NCI-H345 treated with DMSO at 0.1 percent for 48 hours (cell line): Measurements from ENCODE around the gene TRPV6.

Experiments
- DNase-seq: peaks from one replicate; lab custom pipeline; 2025; ENCODE audit not compliant: unreplicated experiment; lab: John Stamatoyannopoulos, UW

The TRPV6 gene

DNA sequence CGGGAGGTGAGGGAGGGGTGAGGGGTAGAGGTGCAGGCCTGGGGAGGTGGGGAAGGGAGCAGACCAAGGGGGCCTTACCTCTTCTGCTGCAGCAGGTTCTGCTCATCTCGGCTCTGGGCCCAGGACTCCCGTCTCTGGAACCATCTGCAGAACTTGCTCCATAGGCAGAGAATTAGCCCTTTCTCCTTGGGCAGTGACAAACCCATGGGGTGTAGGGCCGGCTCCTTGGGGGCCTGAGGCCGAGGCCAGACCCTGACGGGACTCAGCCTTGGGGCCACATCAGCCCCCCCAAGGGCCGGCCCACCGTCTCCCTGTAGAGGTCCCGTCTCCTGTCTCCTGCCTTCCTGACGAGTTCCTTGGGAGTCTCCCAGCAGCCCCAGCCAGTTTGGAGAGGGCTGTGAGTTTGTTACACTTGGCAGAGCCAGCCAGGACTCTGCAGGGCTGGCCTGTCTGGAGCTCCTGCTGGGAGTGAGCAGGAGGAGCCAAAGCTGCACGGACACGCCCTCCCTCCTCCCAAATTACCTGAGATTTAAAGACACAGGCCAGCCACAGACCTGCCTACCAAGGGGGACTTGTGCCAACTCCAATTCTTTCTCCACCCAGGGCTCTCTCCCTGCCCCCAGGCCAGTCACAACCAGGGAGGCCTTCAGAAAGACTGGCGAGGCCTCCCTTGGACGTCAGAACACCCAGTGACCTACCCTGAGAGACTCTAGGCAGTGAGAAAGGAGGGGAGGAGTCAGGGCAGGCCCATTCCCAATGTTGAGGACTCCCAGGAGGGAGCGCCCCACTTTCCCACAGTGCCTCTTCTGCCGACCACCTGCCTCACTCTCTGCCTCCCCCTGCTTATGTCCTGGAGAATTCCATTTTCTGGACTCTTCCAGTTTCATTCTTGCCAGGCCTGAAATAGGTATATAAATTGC is at the start of gene TRPV6:
Gene TRPV6 (minus strand): TSS at position 435 of the 920 bp plus-strand sequence.
- DNase-seq, result no peak

DNA sequence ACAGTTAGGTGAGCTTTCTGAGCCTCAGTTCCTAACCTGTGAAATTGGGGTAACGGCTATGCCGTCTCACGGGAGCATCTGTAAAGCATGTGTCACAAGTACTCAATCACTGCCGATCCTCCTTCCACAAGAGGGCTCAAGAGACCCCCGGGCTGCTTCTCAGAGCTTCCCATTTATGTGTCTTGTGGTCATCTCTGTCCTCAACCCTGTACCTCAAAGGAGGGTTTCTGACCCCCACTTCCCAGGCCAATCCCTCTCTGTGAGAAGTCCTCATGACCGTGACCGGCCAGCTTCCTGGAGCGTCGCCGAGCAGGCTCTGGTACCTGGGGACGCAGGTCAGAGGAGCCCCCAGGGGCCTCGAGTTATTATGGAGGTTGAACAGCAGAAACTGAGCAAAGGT is 48.5 kb upstream of the TRPV6 start:
- DNase-seq, result no peak

DNA sequence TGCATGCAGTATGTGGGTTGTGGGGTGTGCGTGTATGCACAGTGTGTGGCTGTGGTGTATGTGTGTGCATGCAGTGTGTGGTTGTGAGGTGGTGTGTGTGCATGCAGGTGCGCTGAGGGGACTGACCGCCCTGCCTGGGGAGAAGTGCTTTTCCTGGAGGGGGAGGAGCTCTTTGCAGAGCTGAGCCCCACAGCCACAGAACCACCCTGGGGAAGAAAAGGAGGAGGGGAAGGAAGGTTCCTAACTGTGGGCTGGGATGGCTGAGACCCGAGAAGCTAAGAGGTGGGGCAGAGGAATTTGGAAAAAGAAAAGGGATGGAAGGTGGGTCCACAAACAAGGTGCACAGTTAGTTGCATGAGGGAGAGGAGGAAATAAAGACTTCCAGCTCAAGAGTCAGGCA is 48.1 kb upstream of the TRPV6 start, which contains the start of gene TRPV5:
Gene TRPV5 (minus strand): TSS at position 123 of the 400 bp plus-strand sequence. CDS start 287 bp downstream, outside the sequence.
- no peak for DNase-seq

DNA sequence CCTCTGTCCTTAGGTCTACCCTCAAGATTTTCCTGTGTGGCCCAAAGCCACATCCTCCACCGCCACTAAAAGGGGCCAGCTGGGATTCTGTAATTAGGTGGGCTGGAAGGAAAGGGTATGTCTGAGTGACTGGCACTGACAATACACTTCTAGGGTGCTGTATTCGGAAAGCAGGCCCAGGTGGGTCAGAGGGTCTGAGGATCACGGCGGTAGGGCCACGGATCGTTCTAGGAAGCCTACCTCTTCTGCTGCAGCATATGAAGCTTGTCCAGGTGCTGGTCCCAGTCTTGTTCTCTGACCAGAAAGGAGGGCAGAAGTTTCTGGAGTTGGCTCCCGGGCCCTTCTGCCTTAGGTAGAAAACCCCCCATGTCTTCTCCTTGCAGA is 47.5 kb upstream of the TRPV6 start:
- DNase-seq, result no peak

DNA sequence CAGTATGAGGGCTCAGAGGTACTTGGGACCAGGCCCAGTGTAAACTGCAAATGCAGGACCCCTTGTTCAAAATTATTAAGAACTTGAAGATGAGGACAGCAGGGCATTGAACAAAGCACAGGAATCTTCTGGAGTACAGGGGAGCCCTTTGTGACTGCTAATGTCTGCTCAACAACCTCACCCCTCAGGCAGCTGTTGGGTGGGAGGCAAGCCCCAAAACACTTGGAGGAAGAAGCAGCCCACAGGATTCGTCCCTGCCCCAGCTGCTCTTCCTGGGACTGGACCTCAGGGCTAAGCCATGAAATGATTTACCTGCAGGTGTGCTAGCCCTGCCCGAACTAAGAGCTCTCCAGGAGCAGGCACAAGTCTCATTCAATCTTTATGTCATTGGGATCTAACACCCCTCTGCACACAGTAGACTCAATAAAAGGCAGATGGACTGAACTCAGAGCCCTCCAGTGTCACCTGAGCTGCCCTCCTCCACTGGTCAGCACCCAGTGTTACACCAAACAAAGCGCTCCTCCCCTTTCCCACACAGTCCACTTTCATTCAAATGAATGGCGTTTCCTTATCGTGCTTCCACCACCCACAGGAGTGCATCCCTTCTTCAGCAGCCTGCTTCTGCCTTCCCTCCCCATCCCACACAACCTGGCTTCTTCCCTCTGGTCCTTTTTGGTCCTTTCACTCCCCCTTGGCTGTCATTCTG is 47.0 kb upstream of the TRPV6 start:
- DNase-seq, result no peak

DNA sequence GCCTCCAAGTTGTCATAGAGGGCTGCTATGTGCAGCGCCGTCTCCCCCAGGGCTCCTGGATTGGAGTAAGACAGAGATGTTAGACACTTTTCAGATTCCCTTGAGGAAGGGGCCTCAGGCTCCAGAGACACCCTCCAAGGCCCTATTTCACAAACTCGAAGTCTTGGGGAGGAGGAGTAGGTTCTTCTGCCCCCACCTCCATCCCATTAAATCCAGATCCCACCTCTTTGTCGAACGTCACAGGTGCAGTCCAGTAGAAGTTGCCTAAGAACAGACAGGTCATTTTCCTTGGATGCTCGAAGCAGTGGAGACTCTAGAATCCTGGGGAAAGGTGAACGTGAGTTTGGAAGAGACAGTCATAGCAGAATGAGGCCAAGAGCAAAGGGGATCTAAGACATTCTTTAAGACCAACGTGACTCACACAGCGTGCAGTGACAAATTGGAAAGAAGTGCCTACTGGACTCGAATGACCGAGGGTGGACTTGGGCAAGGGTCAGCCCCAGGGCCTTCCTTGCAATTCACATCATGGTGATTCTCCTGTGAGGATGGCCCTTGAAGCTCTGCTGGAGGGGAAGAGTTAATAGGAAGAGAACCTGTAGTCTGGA is 44.7 kb upstream of the TRPV6 start:
- DNase-seq, result no peak

DNA sequence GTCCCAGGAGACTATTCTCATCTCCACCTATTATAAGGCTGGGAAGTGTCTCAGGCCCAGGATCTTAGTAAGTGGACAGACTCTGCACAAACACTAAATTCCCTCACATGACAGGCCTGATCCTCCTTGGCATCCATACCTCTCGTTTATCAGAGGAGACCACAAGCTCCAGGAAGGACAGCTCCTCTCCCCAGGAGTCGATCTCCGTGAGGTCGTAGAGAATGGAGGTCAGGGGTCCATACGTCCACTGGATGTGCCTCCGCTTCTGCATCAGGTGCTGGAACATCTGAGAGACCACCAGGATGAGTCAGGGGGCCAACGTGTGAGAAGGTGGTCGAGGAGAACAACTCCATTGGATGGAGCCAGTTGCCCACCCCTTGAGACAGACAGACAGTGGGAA is 42.4 kb upstream of the TRPV6 start:
- DNase-seq, result no peak

DNA sequence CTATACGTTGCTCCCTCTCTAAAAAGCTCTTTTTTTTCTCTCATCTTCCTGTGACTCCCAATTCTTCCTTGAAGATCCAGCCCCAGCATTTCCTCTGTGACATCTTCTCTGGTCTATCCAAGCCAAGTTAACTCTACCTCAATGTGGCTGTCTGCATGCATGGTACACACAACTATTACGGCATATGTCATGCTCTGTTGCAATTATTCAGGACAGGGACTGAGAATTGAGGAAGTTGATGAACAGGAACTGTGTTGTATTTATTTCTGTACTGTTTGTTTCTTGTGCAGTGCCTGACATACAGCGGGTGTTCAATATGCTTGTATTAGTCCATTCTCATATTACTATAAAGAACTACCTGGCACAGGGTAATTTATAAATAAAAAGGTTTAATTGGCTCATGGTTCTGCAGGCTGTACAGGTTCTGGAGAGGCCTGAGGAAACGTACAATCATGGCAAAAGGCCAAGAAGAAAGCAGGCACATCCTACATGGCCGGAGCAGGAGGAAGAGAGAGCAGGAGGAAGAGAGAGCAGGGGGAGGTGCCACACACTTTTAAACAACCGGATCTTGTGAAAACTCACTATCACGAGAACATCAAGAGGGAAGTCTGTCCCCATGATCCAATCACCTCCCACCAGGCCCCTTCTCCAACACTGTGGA is 41.7 kb upstream of the TRPV6 start:
- DNase-seq, result no peak

DNA sequence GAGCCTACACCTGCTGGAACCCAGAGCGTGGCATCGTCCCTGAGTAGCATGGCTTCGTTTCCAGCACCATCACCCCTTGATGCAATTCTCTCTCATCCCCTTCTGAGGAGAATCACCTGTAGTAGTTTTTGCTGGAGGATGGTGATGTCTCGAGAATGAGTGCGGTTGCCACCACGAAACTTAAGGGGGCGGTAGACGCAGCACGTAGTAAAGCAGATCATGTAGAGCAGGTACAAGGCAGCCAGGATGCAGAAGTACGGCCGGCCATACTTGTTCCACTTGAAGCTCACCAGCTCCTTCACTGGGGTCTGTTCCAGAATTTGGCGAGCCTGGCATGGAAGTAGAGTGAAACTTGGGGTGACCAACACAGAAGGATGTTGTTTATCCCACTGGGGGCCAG is 39.9 kb upstream of the TRPV6 start:
- no peak for DNase-seq

DNA sequence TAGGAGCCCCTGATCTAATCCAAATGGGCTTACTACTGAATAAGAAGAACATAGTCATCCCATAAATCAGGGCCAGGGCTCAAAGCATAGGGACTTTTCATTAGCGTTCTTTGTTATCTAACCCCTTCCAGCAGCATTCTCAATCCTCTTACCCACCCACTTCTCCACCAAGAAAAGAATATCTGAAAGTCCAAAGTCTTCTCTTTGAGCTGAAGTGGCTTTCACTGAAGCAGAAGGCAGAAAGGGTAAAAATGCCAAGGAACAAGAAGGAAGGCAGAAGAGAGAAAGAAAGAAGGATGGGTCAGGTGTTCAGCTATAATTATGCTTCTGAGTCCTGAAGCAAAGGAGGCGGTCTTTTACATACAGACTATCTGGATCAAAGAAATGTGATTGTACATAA is 37.8 kb upstream of the TRPV6 start:
- DNase-seq, result no peak

DNA sequence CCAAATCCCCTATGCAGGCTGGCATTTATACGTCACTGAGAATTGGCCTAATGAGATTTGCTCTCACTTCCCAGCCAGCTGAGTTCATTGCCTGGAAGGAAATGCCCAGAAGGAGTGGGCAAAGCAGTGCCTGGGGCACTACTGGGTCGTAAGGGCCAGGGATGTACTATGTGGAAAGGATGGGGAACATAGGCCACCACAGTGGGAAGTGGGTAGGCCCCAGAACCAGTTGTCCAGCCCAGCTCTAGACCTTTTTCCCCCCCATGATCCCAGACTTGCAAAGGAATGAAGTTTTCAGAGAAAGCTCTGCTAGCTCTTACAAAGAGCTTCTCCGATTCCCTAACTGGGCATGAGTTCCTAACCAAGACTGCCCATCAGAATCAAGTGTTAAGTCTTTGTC is 34.1 kb upstream of the TRPV6 start:
- no peak for DNase-seq

DNA sequence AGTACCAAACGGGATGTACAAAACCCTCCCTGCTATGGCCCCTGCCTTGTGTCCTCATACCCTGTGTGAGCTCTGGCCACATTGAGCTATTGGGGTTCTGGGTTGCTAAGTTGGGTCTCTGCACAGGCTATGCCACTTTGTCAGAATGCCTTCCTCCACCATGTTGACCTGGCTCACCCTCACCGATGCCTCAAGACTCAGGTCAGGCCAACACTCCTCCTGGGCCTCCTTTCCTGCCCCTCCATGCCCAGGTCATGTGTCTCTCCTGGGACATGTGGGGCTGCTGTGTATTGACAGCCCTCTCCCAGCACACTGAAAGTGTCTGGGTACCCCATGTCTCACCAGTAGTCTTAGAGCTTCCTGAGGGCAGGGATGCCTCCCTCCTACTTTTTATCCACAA is 33.4 kb upstream of the TRPV6 start:
- DNase-seq, result no peak

DNA sequence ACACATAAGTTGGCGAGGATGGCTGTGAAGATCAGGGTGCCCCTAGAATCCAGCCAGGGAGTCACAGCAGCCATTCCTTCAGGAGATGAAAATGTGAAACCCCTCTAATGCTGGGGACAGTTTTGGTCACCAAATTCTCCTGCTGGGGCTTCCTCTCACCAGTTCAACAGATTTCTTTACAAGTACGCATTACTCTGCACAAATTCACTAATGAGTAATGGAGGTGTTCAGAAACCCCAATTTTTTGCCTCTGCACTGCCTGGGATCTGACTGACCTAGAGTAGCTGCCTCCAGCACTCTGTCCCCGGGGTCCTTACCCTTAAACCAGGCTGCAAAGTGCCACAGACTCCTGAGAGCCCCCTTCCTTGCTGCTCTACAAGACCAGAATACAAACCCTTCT is 31.9 kb upstream of the TRPV6 start:
- DNase-seq, result no peak

DNA sequence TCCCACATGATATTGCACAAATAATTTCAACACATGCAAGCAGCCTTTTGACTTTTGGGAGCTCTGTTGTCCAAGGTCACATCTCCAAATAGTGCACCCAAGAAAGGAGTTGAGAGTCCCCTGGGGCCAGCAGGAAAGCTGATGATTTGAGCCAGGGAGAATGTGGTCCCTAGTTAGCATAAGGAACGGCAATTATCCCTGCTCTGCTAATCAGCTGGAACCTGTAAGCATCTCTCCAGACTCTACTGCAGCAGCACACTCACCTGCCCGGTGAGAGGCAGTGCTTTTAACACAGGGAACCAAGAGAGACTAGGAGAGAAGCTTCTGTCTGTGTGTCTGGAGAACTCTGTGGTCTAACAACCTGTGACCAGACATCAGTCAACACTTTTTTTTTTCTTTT is 31.0 kb upstream of the TRPV6 start:
- DNase-seq, result no peak

DNA sequence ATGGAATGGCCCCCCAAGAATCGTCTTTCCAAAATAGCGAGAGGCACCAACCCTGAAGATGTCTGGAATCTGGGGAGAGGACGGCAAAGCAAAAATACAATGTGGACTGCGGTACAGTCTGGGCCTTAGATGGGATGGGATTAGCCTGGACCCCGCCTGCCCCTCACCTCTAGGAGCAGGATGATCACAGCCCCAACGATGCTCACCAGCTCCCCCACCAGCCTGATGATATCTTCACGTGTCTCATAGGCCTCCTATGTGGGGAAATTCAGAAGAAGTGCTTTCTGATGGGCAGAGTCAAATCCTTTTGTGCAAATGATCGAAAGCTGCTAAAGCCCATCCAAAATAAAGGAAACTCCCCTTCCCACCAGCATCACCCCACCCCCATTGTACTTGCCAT is 29.8 kb upstream of the TRPV6 start:
- DNase-seq, result no peak

DNA sequence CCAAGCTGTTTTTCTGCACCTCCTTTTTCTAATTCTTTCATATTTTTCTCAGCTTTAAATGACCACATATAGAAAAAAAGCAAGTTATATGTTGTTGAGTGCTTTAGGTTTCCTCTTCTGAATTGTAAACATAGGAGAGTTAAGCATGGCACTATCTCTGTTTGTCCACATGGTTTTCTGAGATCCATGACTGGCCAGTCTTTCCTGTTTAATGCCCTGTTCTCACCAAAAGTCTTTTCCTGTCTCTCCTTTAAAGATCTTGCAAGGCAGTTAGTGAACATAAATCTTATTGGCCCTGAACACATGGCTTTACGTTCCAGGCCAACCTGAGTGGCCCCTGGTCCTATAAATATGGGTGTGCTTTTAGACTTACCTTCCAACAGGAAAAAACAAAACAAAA is 28.6 kb upstream of the TRPV6 start:
- DNase-seq, result no peak

DNA sequence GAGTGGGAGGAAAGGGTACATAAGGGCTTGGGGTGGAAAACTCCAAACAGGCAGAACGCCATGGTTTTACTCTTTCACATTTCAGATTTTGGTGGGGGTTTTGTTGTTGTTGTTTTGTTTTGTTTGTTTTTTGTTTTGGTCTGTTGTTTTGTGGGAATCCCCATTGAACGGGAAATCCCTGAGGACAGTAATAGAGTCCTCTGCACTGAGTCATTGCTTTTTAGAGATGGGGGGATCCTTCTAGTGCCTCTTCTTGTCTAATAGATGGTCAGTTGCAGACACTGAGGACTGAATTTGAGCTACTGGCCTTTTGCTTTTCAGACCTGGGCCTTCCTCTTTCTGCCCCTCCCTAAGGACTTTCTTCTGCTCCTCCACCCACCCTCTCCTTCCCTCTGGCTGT is 28.0 kb upstream of the TRPV6 start:
- no peak for DNase-seq

DNA sequence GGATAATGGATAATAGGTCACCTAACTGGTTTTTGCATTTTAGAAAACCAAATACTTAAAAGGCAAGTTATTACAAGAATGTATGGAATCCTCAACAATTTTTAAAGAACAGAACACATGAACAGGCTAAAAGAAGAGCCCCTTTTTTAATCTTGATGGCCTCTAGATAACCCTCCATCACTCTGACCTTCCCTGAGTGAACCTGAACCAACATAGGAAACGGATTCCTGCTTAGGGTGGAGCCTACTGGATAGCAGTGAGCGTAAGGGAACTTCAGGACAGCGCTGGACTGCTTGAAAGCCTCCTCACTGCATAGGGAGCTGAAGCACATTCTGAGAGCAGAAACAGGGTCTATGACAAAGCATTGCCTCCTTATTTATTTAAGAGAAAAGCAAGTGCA is 27.5 kb upstream of the TRPV6 start:
- no peak for DNase-seq

DNA sequence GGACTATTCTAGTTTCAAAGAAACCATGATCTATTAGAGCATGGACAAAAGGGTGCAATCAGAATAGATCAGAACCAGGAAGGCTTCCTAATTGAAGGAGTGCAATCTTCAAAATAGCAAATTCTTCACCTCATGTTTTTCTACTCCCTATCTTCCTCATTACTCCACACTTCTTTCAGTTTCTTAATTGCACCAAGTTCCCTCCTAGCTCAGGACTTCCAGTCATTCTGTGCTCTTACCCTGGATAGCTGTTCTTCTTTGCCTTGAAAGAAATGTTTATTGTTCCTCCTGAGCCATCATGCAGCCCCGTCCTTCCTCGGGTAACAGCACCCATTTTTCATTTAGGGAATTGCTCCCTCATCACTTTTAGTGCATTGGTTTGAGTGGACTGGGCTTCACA is 24.9 kb upstream of the TRPV6 start:
- DNase-seq, result no peak

DNA sequence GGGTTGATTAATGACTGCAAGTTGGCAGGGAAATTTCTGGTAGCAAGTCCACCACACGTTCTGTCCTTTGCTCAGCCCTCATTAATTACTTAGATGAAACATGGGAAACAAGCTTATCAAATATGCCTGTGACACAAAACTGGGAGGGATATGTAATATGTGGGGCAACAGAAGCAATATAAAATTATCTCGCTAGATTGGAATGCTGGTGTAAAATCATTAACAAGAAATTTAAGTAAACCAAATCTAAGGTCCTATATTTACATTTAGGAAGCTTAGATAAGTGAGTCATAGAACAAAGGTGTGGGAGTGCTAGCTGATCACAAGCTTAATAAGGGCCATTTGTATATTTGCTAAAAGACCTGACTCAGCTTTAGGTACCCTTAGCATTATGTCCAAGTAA is 24.5 kb upstream of the TRPV6 start:
- DNase-seq, result no peak
